Hypothalamus (tissue), 51 donors: ENCODE measurements around the gene ANKRD34A.

Source experiments
- DNase-seq, 51 donors: peaks; one replicate each; lab custom pipeline; 2025; lab: John Stamatoyannopoulos, UW

ANKRD34A gene

GRCh38 chr1:145917595-145917994 lies 46.8 kb downstream of the ANKRD34A start:
- no peak for DNase-seq

- DNase-seq = no peak
These were observed 47.6 kb downstream of the ANKRD34A start for GRCh38 chr1:145916745-145917144.

GRCh38 chr1:145912128-145912641 lies 52.2 kb downstream of the ANKRD34A start:
- no peak for DNase-seq
